Sciatic nerve (tissue), 2 donors: ENCODE measurements around the gene SUSD1. TPM values are rescaled to one million over a fixed set of nuclear protein-coding genes. Genes with fewer than 3 reads are reported as not detected.
"Not testable (repeated sequence)": the region's sequence is repeated elsewhere in the genome, so short reads cannot be mapped to it uniquely, and the experiment has no call there.

Experiments
- ATAC-seq: fragments of 200-7000 bp; cut with Tn5 transposase; one replicate; pipeline ENCODE4 v1.9.1; 2020; ENCODE audit warnings: mild to moderate bottlenecking, moderate library complexity
- DNase-seq: peaks from one replicate; pipeline ENCODE4 v3.0.0-alpha.2; 2020; ENCODE audit warnings: low spot score
- intact Hi-C: fragments of 100-400 bp; cut with DNase I; formaldehyde crosslinking; loops from one replicate; pipeline ENCODE4 v1.14.2; 2022
- total RNA-seq: library from RNA; stranded (reverse); fragmentation: NEBNext Ultra II Directional; extraction: Animal tissue kit (Norgen Biotek cat#: 25700); gene quantifications from one replicate; pipeline ENCODE4 v1.2.1, GENCODE V29; 2021
- donor health status: DM: no; HTN: no; CAD: no.
- donor health status: DM: no; HTN: no; CAD: no.

Gene SUSD1
- total RNA-seq, 1 donor from 2014 or later = 12.8 TPM

- DNase-seq (no peak), ATAC-seq (no peak)
- intact Hi-C loops = no loop called here
Observed at GRCh38 chr9:112137066-112137465, 38.0 kb downstream of the SUSD1 start.

GRCh38 chr9:112135706-112136105, 39.4 kb downstream of the SUSD1 start:
- no peak for ATAC-seq
- intact Hi-C loops = no loop called here
- DNase-seq = no peak

DNA sequence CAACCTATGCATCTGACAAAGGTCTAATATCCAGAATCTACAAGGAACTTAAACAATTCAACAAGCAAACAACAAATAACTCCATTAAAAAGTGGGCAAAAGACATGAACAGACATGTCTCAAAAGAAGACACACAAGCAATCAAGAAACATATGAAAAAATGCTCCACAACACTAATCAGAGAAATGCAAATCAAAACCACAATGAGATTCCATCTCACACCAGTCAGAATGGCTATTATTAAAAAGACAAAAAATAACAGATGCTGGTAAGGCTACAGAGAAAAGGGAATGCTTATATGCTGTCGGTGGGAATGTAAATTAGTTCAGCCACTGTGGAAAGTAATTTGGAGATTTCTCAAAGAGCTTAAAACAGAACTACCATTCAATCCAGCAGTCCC, 41.3 kb downstream of the SUSD1 start:
- ATAC-seq, intact Hi-C loops, DNase-seq: not testable (repeated sequence)

GRCh38 chr9:112132356-112132755, 42.7 kb downstream of the SUSD1 start:
- ATAC-seq (no peak), DNase-seq (no peak)
- intact Hi-C loops = no loop called here

DNA sequence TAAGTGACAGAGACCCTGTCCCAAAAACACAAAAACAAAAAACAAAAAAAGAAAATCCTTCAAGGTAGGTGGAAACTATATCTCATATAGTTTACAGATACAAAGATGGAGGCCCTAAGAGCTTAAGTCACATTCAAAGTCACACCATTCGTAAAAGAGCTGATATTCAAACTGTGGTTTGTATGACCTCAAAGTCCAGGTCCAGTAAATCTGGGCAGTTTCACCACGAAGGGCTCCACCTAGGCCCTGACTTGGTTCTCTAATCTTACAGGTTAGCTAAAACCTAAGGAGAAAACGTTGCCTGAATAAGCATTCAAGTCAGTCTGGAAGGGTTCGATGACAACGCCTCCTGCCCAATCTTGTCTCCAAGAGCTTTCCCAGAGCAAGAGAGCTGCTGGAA, 44.1 kb downstream of the SUSD1 start:
- no peak for DNase-seq
- intact Hi-C loops = no loop called here
- no peak for ATAC-seq

GRCh38 chr9:112130347-112130746, 44.8 kb downstream of the SUSD1 start:
- no peak for DNase-seq
- intact Hi-C loops = no loop called here
- no peak for ATAC-seq

- intact Hi-C loops = no loop called here
- DNase-seq (no peak), ATAC-seq (no peak)
Observed at GRCh38 chr9:112129246-112129645, 45.9 kb downstream of the SUSD1 start.

GRCh38 chr9:112128399-112128798, 46.7 kb downstream of the SUSD1 start:
- intact Hi-C loops, ATAC-seq, DNase-seq: not testable (repeated sequence)

GRCh38 chr9:112127281-112127680, 47.8 kb downstream of the SUSD1 start:
- intact Hi-C loops = no loop called here
- ATAC-seq (no peak), DNase-seq (no peak)

- no peak for DNase-seq
- intact Hi-C loops = no loop called here
Observed at GRCh38 chr9:112125951-112126388, 49.1 kb downstream of the SUSD1 start.

DNA sequence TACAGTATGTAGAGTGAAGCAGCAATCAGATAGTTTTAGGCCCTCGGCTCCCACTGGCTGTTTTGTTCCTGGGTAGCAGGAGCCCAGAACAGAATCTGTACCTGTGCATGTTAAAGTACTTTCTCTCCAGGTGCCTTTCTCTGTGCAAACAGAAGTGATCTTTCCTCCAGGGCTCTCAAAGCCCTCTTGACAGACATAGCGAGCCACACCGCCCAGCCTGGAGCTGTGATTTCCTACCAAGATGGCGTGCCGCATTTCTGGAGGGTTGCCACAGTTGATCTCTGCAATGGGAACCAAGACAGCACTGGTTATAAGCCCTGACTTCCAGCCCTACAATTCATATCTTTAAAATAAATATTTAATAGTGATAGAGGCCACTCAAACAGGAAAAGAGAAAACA, 50.9 kb downstream of the SUSD1 start:
- no peak for DNase-seq

More at GRCh38 chr9:112125951-112126388, 49.1 kb downstream of the SUSD1 start:
- no peak for ATAC-seq

GRCh38 chr9:112121633-112122032, 53.5 kb downstream of the SUSD1 start:
- no peak for ATAC-seq
- no peak for DNase-seq
- intact Hi-C loops = no loop called here

More for the DNA sequence above, 50.9 kb downstream of the SUSD1 start:
- ATAC-seq = no peak
- intact Hi-C loops = no loop called here

- intact Hi-C loops = no loop called here
- DNase-seq = no peak
- no peak for ATAC-seq
Observed at GRCh38 chr9:112120439-112120925, 54.6 kb downstream of the SUSD1 start.

- intact Hi-C loops = no loop called here
- DNase-seq = no peak
- no peak for ATAC-seq
Observed at GRCh38 chr9:112120030-112120341, 55.1 kb downstream of the SUSD1 start.

DNA sequence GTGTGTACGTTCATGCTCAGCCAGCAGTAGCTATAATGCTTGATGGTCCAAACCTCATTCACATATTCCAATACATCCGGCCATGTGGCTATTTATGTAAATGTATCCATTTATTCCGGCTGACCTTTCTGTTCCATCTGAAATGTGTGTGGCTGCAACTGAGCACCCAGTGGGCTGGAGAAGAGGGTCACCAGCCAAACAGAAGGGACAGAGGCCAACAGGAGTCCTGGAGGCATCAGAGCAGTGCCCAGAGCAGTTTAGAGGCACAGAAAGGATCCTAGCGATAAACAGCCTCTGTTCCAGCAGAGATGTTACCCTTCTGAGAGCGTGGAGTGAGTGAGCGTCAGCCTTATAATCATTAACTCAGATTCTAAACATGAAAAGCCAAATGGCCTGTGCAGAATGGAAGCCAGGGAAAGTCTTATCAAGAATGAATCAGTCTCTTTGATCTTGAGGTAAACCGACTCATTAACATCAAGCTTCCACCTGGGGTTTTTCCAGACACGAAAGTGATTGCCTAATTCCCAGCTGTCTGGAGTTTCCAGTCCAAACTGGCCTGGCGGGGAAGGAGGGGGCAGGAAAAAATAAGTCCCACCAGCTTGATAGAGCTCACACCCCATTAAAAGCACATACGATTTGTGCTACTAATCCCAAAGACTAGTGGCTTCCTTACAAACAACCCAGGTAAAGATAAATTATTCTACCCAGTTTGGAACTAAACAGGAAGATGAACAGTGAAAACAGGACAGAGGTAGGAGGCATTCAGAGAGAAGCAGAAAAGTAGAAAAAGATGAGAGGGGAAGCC, 55.7 kb downstream of the SUSD1 start:
- intact Hi-C loops = no loop called here
- ATAC-seq (no peak), DNase-seq (no peak)

DNA sequence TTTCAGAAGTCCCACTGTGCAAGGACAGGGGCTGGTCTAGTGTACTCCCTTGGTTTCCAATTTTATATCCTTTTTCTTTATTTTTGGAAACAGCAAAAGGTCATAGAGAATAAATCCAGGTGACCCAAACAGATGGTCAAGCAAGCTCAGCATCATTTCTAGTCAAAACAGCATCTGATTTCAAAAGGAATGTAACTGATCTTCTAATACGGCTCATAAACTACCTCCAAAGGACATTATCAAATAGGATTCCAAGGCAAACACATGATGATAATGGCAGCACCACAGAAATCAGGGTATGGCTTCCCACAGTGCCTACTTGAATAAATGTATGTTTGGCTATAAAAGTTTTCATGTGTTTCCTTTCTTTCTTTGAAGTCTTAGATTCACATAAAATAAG, 57.1 kb downstream of the SUSD1 start:
- no peak for ATAC-seq
- intact Hi-C loops = no loop called here
- no peak for DNase-seq

- ATAC-seq (no peak), DNase-seq (no peak)
- intact Hi-C loops = no loop called here
Observed at GRCh38 chr9:112115970-112116753, 58.9 kb downstream of the SUSD1 start.

GRCh38 chr9:112115109-112115508, 60.0 kb downstream of the SUSD1 start:
- ATAC-seq = no peak
- intact Hi-C loops = no loop called here
- no peak for DNase-seq

- intact Hi-C loops = no loop called here
- ATAC-seq (peak; percentile 49), DNase-seq (no peak)
Observed at GRCh38 chr9:112112941-112113681, 62.0 kb downstream of the SUSD1 start.

- no peak for DNase-seq
- intact Hi-C loops = no loop called here
- ATAC-seq = no peak
Observed at GRCh38 chr9:112112519-112112918, 62.6 kb downstream of the SUSD1 start.
